Stomach (tissue), 4 donors: ENCODE measurements around the gene TRPM3.

Experiments used
- CTCF ChIP-seq, 7 experiments: fragments of 450-650 bp in 4 of 7; fragments of 200-600 bp in 3 of 7; sonication (generic) in 3 of 7; IDR thresholded peaks; one replicate each; pipeline ENCODE4 v1.5.1; 2016 to 2019; ENCODE audit warnings: antibody characterized with exemption in 7 of 7, control low read depth in 2 of 7, mild to moderate bottlenecking in 1 of 7
- POLR2A ChIP-seq, 4 donors: fragments of 450-650 bp; IDR thresholded peaks; one replicate each; pipeline ENCODE4 v1.6.1; 2016; ENCODE audit warnings: antibody characterized with exemption in 4 of 4, control low read depth in 2 of 4, mild to moderate bottlenecking in 1 of 4, moderate library complexity in 1 of 4

- TF ChIP-seq CTCF (IDR thresholded peaks at IDR 0.05) (no peak), POLR2A (IDR thresholded peaks at IDR 0.05) (no peak)
Observed at GRCh38 chr9:70571258-70571657, 550.2 kb downstream of the TRPM3 start.
